ENCODE measurements around the gene KRTAP13-1. TPM values are rescaled to one million over a fixed set of nuclear protein-coding genes. Genes with fewer than 3 reads are reported as not detected.

Gene KRTAP13-1, protein sequence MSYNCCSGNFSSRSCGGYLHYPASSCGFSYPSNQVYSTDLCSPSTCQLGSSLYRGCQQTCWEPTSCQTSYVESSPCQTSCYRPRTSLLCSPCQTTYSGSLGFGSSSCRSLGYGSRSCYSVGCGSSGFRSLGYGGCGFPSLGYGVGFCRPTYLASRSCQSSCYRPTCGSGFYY
- total RNA-seq, result not detected in 2 replicates

DNA sequence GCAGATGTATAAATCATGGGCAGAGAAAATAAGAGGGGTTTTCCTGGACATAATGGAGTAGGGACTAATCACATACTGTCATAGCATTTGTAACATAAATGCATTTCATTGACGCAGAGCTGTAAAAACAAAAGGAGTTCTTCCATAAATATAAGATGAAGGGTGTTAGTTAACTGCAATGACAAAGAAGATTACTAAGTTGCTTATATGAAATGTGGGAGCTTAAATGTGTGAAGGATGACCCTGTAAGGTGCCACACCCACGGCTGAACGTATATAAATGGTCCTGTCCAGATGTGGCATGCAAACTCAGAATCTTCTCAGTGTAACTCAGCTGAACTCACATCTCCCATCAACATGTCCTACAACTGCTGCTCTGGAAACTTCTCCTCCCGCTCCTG is at the start of gene KRTAP13-1:
Gene KRTAP13-1, plus strand, starts transcription at position 301 of the 400 bp plus-strand sequence. Its CDS starts 56 bp downstream, at position 357.

DNA sequence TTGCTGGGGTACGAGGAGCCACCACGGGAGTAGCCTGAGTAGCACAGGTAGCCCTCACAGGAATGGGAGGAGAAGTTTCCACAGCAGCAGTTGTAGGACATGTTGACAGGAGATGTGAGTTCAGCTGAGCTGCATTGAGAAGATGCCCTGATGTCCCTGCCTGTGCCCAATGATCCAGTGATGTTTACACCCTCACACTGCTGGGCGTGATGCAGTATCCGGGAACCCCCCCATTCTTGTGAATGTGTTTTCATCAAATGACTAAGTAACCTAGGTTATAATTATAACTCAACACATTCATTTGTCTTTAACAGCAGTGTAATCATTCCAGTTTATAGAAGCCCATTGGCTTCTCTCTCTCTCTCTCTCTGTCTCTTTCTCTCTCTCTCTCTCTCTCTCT is 47.3 kb upstream of the KRTAP13-1 start, which contains the start of gene KRTAP23-1:
Gene KRTAP23-1, minus strand, starts transcription at position 101 of the 400 bp plus-strand sequence. Its CDS starts 0 bp downstream, at position 101.

DNA sequence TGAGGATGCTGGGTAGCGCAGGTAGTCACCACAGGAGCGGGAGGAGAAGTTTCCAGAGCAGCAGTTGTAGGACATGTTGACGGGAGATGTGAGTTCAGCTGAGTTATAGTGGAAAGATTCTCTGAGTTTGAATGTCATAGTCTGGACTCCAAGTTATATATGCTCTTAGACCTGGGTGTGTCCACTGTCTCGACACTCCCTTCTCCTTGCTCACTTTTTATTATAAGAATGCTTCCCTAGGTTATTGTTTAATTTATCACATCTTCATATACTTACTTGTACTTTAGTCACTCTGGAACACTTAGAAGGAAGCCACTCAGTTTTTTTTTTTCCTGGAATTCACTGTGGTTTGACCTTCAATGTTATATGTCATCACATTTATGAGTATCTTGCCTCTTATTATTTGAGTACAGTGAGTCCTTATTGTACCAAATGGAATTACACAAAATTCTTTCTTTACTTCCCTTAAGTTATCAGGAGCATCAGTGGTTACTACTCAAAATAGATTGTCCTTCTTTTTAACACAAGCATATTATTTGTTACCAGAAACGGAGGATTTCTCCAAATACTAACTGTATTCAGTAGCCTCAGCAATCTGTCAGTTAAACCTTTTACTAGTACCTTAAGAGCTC is 23.6 kb upstream of the KRTAP13-1 start, which contains the start of gene KRTAP13-2:
Gene KRTAP13-2, minus strand, starts transcription at position 133 of the 632 bp plus-strand sequence. Its CDS starts 58 bp downstream, at position 75.

DNA sequence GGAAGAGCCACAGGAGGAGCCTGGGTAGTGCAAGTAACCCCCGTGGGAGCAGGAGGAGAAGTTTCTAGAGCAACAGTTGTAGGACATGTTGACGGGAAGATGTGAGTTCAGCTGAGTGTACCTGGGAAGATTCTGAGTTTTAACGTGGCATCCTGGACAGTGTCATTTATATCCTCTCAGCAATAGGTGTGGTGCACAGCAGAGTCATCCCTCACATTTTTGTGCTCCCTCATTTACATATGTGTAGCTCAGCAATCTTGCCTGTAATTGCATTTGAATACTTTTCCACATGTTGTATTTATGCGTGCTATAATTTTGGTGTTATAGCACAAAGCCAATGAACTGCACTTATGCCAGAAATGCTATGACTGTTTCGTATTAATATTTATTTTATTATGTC is 30.0 kb downstream of the KRTAP13-1 start, which contains the start of gene KRTAP13-3:
Gene KRTAP13-3, minus strand, starts transcription at position 101 of the 400 bp plus-strand sequence. Its CDS starts 14 bp downstream, at position 87.

DNA sequence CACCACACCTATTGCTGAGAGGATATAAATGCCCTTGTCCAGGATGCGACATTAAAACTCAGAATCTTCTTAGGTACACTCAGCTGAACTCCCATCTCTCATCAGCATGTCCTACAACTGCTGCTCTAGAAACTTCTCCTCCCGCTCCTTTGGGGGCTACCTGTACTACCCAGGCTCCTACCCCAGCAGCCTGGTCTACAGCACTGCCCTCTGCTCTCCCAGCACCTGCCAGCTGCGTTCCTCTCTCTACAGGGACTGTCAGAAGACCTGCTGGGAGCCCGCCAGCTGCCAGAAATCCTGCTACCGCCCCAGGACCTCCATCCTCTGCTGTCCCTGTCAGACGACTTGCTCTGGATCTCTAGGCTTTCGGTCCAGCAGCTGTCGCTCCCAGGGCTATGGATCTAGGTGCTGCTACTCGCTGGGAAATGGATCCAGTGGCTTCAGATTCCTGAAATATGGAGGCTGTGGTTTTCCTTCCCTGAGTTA is 34.4 kb downstream of the KRTAP13-1 start, which contains the start of gene KRTAP13-4:
Gene KRTAP13-4, plus strand, starts transcription at position 51 of the 486 bp plus-strand sequence. Its CDS starts 56 bp downstream, at position 107.

DNA sequence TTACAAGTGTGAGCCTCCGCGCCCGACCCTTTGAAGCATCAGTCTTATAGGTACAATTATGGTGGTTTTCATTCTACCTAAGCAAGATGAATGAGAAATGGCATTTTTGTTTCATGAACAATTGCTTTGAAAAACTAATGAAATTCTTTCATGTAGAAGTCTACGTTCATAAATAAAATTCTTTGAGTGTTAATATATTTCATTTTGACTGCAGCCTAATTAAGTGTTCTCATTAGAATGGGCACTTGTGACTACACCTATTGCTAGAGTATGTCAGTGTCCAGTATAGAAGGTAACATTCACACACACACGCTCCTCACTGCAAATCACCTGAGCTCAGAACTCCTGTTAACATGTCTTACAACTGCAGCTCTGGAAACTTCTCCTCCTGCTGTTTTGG is 44.1 kb downstream of the KRTAP13-1 start, which contains the start of gene KRTAP15-1:
Gene KRTAP15-1, plus strand, starts transcription at position 301 of the 400 bp plus-strand sequence. Its CDS starts 53 bp downstream, at position 354.

Other genes starting within 250 kb of the KRTAP13-1 start
- gene CLDN17, start 229.2 kb upstream of the KRTAP13-1 start, total RNA-seq, result not detected in 2 replicates
- gene CLDN8, start 179.9 kb upstream of the KRTAP13-1 start, total RNA-seq, result not detected in 2 replicates
- not detected in 2 replicates for gene KRTAP24-1, start 113.1 kb upstream of the KRTAP13-1 start, total RNA-seq
- not detected in 2 replicates for gene KRTAP25-1, start 106.5 kb upstream of the KRTAP13-1 start, total RNA-seq
- gene KRTAP26-1, start 75.7 kb upstream of the KRTAP13-1 start, total RNA-seq, result not detected in 2 replicates
- not detected in 2 replicates for gene KRTAP27-1, start 58.3 kb upstream of the KRTAP13-1 start, total RNA-seq
- gene KRTAP23-1, start 47.4 kb upstream of the KRTAP13-1 start, total RNA-seq, result not detected in 2 replicates
- gene KRTAP13-2, start 23.8 kb upstream of the KRTAP13-1 start, total RNA-seq, result not detected in 2 replicates
- not detected in 2 replicates for gene KRTAP13-3, start 29.9 kb downstream of the KRTAP13-1 start, total RNA-seq
- not detected in 2 replicates for gene KRTAP13-4, start 34.2 kb downstream of the KRTAP13-1 start, total RNA-seq
- gene KRTAP15-1, start 44.2 kb downstream of the KRTAP13-1 start, total RNA-seq, result not detected in 2 replicates
- gene KRTAP19-1, start 84.3 kb downstream of the KRTAP13-1 start, total RNA-seq, result not detected in 2 replicates
- gene KRTAP19-2, start 91.4 kb downstream of the KRTAP13-1 start, total RNA-seq, result not detected in 2 replicates
- gene KRTAP19-3, start 96.0 kb downstream of the KRTAP13-1 start, total RNA-seq, result not detected in 2 replicates
- gene KRTAP19-4, start 101.1 kb downstream of the KRTAP13-1 start, total RNA-seq, result not detected in 2 replicates
- gene KRTAP19-5, start 106.1 kb downstream of the KRTAP13-1 start, total RNA-seq, result not detected in 2 replicates
- not detected in 2 replicates for gene KRTAP19-6, start 145.8 kb downstream of the KRTAP13-1 start, total RNA-seq
- gene KRTAP19-7, start 165.3 kb downstream of the KRTAP13-1 start, total RNA-seq, result not detected in 2 replicates
- gene KRTAP22-2, start 194.4 kb downstream of the KRTAP13-1 start, total RNA-seq, result not detected in 2 replicates
- gene KRTAP6-3, start 196.4 kb downstream of the KRTAP13-1 start, total RNA-seq, result not detected in 2 replicates
- not detected in 2 replicates for gene KRTAP6-2, start 202.9 kb downstream of the KRTAP13-1 start, total RNA-seq
- gene KRTAP22-1, start 205.1 kb downstream of the KRTAP13-1 start, total RNA-seq, result not detected in 2 replicates
- gene KRTAP6-1, start 217.9 kb downstream of the KRTAP13-1 start, total RNA-seq, result not detected in 2 replicates
- not detected in 2 replicates for gene KRTAP20-1, start 220.4 kb downstream of the KRTAP13-1 start, total RNA-seq
- not detected in 2 replicates for gene KRTAP20-4, start 224.6 kb downstream of the KRTAP13-1 start, total RNA-seq
- not detected in 2 replicates for gene KRTAP20-2, start 239.2 kb downstream of the KRTAP13-1 start, total RNA-seq
- not detected in 2 replicates for gene KRTAP20-3, start 246.8 kb downstream of the KRTAP13-1 start, total RNA-seq